ENCODE measurements around the gene SHISA8.

SHISA8 gene

DNA sequence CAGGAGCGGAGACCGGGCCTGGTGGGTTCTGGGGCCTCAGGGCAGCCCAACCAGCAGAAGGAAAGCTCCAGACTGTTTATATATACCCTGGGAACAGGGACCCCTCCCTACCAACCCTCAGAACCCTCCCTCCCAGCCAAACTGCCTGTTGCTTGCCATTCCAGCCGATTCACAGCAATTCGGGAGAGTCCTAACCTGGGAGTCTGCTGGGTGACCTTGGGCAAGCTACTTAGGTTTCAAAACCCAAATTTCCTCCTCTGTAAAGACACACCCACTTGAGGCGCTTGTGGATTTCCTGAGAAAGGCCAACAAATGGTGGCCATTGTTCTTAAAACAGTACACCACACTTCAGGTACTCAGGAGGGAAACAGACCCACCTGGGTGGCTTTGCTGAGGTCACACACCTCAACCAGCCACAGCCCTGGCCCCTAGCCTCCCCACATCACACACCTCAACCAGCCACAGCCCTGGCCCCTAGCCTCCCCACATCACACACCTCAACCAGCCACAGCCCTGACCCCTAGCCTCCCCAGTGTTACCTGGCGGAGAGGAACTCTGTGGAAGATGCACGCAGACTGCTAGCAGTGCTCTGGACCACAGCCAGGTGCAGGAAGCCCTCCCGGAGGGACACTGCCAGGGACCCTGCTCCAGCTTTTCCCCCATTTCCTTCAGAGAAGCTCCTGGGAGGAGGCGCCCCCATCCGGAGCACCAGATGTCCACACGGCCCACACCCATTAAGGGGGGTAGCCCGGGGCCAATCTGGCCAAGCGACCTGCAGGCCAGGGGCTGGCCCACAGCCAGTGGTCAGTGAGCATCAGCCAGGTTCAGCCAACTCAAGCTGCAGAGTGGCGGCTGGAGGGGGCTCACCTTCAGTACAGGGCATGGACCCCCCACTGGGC lies 6.2 kb downstream of the SHISA8 start:
- TF ChIP-seq, protein P1, sequence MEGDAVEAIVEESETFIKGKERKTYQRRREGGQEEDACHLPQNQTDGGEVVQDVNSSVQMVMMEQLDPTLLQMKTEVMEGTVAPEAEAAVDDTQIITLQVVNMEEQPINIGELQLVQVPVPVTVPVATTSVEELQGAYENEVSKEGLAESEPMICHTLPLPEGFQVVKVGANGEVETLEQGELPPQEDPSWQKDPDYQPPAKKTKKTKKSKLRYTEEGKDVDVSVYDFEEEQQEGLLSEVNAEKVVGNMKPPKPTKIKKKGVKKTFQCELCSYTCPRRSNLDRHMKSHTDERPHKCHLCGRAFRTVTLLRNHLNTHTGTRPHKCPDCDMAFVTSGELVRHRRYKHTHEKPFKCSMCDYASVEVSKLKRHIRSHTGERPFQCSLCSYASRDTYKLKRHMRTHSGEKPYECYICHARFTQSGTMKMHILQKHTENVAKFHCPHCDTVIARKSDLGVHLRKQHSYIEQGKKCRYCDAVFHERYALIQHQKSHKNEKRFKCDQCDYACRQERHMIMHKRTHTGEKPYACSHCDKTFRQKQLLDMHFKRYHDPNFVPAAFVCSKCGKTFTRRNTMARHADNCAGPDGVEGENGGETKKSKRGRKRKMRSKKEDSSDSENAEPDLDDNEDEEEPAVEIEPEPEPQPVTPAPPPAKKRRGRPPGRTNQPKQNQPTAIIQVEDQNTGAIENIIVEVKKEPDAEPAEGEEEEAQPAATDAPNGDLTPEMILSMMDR (IDR thresholded peaks at IDR 0.05; ENCODE audit: unreplicated experiment in 3 of 3) = no peak
- H3K27ac Mint-ChIP-seq = no peak overlapping the region
- H3K4me3 Mint-ChIP-seq = no peak overlapping the region
- H3K36me3 Mint-ChIP-seq (ENCODE audit: low read depth) = peaks cover 14% of the 10 kb centered on the region
- peaks cover 58% of the 10 kb centered on the region for H3K27me3 Mint-ChIP-seq (ENCODE audit: low read depth)
- peaks cover 5% of the 10 kb centered on the region for H3K4me1 Mint-ChIP-seq
- H3K9me3 Mint-ChIP-seq = no peaks in the 10 kb centered on the region

GRCh38 chr22:41907436-41908401 lies 7.2 kb downstream of the SHISA8 start:
- Mint-ChIP-seq H3K9me3 (no peaks in the 10 kb centered on the region), H3K27ac (no peak overlapping the region), H3K36me3 (ENCODE audit: low read depth) (peaks cover 14% of the 10 kb centered on the region)

GRCh38 chr22:41906822-41907221 lies 8.1 kb downstream of the SHISA8 start:
- Mint-ChIP-seq H3K27me3 (ENCODE audit: low read depth) (peaks cover 39% of the 10 kb centered on the region), H3K4me1 (peaks cover 5% of the 10 kb centered on the region), H3K9me3 (no peaks in the 10 kb centered on the region), H3K27ac (no peak overlapping the region), H3K36me3 (ENCODE audit: low read depth) (peaks cover 18% of the 10 kb centered on the region), H3K4me3 (no peak overlapping the region)
- TF ChIP-seq, protein P1 (IDR thresholded peaks at IDR 0.05; ENCODE audit: unreplicated experiment in 3 of 3) = no peak

More at GRCh38 chr22:41907436-41908401, 7.2 kb downstream of the SHISA8 start:
- TF ChIP-seq, protein P1 (IDR thresholded peaks at IDR 0.05; ENCODE audit: unreplicated experiment in 3 of 3) = no peak
- H3K4me1 Mint-ChIP-seq = peaks cover 5% of the 10 kb centered on the region
- H3K4me3 Mint-ChIP-seq = no peak overlapping the region
- H3K27me3 Mint-ChIP-seq (ENCODE audit: low read depth) = peaks cover 48% of the 10 kb centered on the region

- H3K4me1 Mint-ChIP-seq = no peaks in the 10 kb centered on the region
- peaks cover 27% of the 10 kb centered on the region for H3K27me3 Mint-ChIP-seq (ENCODE audit: low read depth)
- H3K27ac Mint-ChIP-seq = no peak overlapping the region
- TF ChIP-seq, protein P1 (IDR thresholded peaks at IDR 0.05; ENCODE audit: unreplicated experiment in 3 of 3) = no peak
- H3K9me3 Mint-ChIP-seq = no peaks in the 10 kb centered on the region
- H3K4me3 Mint-ChIP-seq = no peak overlapping the region
- H3K36me3 Mint-ChIP-seq (ENCODE audit: low read depth) = peaks cover 18% of the 10 kb centered on the region
Measured at GRCh38 chr22:41905411-41906202, 9.3 kb downstream of the SHISA8 start.
